ENCODE results near the gene MYO5A. TPM values are rescaled to one million over a fixed set of nuclear protein-coding genes. Genes with fewer than 3 reads are reported as not detected.

The MYO5A gene
- total RNA-seq, 2 experiments from 2014 or later = 31.8 to 42.0 TPM

DNA sequence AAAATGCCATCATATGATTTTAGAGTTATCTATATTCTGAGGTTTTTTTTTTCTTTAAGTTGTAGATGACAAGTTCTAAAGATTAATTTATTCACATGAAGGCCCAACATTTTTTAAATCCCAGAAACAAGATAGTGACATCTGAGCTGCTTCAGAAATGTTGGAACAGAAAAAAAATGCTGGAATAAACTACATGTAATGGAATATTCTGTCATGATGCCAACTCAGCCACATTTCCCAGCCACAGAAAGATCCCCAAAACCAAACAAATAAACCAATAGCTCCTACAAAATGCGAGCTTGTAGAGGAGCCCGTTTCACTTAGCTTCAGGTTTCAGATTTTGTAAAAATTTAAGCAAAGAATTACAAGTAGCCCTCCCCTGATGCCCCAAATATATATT, 122.1 kb downstream of the MYO5A start:
- Histone ChIP-seq H4K20me1 (ENCODE audit: insufficient read depth, low read length) (no peaks in the 10 kb centered on the region), H3K9me3 (ENCODE audit: low read length) (no peaks in the 10 kb centered on the region), H3K9me2 (ENCODE audit: insufficient read depth, low read length) (no peaks in the 10 kb centered on the region), H3K4me2 (ENCODE audit: low read length) (no peak overlapping the region), H3K4me3 (ENCODE audit: low read depth, low read length, poor library complexity, severe bottlenecking) (no peak overlapping the region), H3K79me2 (ENCODE audit: insufficient read depth, low read depth, low read length) (no peaks in the 10 kb centered on the region), H3K36me3 (ENCODE audit: insufficient read depth, low read length) (peaks cover 63% of the 10 kb centered on the region), H3K27ac (ENCODE audit: low read depth, low read length, poor library complexity, severe bottlenecking) (no peak overlapping the region), H2AFZ (ENCODE audit: low read length) (no peak overlapping the region), H3K4me1 (ENCODE audit: insufficient read depth, low read length, poor library complexity, severe bottlenecking) (no peaks in the 10 kb centered on the region)
- TF ChIP-seq, protein P1, sequence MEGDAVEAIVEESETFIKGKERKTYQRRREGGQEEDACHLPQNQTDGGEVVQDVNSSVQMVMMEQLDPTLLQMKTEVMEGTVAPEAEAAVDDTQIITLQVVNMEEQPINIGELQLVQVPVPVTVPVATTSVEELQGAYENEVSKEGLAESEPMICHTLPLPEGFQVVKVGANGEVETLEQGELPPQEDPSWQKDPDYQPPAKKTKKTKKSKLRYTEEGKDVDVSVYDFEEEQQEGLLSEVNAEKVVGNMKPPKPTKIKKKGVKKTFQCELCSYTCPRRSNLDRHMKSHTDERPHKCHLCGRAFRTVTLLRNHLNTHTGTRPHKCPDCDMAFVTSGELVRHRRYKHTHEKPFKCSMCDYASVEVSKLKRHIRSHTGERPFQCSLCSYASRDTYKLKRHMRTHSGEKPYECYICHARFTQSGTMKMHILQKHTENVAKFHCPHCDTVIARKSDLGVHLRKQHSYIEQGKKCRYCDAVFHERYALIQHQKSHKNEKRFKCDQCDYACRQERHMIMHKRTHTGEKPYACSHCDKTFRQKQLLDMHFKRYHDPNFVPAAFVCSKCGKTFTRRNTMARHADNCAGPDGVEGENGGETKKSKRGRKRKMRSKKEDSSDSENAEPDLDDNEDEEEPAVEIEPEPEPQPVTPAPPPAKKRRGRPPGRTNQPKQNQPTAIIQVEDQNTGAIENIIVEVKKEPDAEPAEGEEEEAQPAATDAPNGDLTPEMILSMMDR (conservative IDR thresholded peaks at IDR 0.05; ENCODE audit: low read length) = no peak
- TF ChIP-seq EZH2phosphoT487 (IDR thresholded peaks at IDR 0.05; ENCODE audit: borderline replicate concordance, low read depth, low read length) = no peak
- no peak for DNase-seq (ENCODE audit: low spot score)
- intact Hi-C loops (cut with micrococcal nuclease; ENCODE audit: unreplicated experiment) = loop anchor here (5.0 kb wide), 1 partner anchor 121 kb away; the partner anchor contains the start of gene MYO5A
- no TSS peak for BruUV-seq (replicated peaks)
- ChIA-PET CTCF (ENCODE audit: unreplicated experiment) (no interaction called here), POLR2A (interaction anchor here (0.8 to 1.2 kb wide), 3 partner anchors 9 to 318 kb away, joined by 4 read pairs; no protein-coding TSS in a partner anchor)

DNA sequence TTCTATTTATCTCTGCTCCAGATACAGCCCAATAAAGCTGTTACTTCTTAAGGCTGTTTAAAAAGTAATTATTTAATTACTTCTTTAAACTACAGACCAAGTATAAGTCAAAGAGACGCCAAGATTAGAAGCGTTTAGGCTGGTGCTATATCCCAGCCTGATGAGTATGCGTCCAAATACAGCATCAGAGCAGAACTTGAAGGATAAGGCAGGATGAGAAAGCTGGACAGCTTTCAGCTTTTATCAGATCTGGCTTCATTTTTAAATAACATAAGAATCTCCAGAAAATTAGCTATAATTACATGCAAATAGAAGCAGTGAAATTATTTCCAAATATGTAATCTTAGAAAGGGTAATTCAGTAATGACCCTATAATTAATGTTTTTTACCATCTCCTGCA, 122.8 kb downstream of the MYO5A start:
- Histone ChIP-seq H3K27ac (ENCODE audit: low read depth, low read length, poor library complexity, severe bottlenecking) (no peak overlapping the region), H3K9me3 (ENCODE audit: low read length) (no peaks in the 10 kb centered on the region), H4K20me1 (ENCODE audit: insufficient read depth, low read length) (no peaks in the 10 kb centered on the region), H3K79me2 (ENCODE audit: insufficient read depth, low read depth, low read length) (no peaks in the 10 kb centered on the region), H2AFZ (ENCODE audit: low read length) (no peak overlapping the region), H3K4me2 (ENCODE audit: low read length) (no peak overlapping the region), H3K4me1 (ENCODE audit: insufficient read depth, low read length, poor library complexity, severe bottlenecking) (no peaks in the 10 kb centered on the region), H3K9me2 (ENCODE audit: insufficient read depth, low read length) (no peaks in the 10 kb centered on the region), H3K4me3 (ENCODE audit: low read depth, low read length, poor library complexity, severe bottlenecking) (no peak overlapping the region), H3K36me3 (ENCODE audit: insufficient read depth, low read length) (peaks cover 61% of the 10 kb centered on the region)
- intact Hi-C loops (cut with micrococcal nuclease; ENCODE audit: unreplicated experiment) = loop anchor here (5.0 kb wide), 1 partner anchor 121 kb away; the partner anchor contains the start of gene MYO5A
- no peak for DNase-seq (ENCODE audit: low spot score)
- no TSS peak for BruUV-seq (replicated peaks)
- TF ChIP-seq EZH2phosphoT487 (IDR thresholded peaks at IDR 0.05; ENCODE audit: borderline replicate concordance, low read depth, low read length) = no peak
- TF ChIP-seq, protein P1 (conservative IDR thresholded peaks at IDR 0.05; ENCODE audit: low read length) = no peak
- POLR2A ChIA-PET = interaction anchor here (1.2 kb wide), 1 partner anchor 10 kb away, joined by 4 read pairs; no protein-coding TSS in a partner anchor
- CTCF ChIA-PET (ENCODE audit: unreplicated experiment) = no interaction called here

DNA sequence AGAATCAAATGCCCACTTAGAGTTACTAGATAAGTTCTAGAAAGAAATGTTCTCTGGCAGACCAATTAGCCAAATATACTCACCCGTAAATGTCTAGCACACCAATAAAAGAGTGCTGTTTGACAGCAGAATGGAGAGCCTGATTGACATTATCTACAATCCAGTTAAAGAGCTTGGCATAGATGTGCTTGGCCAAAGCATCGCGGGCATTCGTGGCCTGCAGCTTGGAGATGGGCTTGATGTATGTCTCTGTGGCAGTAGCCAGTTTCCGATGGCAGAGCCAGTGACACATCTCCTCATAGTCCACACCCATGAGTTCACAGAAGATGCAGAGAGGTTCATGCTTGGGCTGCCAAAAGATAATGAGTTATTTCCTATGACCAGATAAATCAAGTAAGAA, 131.6 kb downstream of the MYO5A start:
- no peak for DNase-seq (ENCODE audit: low spot score)
- no peaks in the 10 kb centered on the region for H4K20me1 ChIP-seq (ENCODE audit: insufficient read depth, low read length)
- H3K27ac ChIP-seq (ENCODE audit: low read depth, low read length, poor library complexity, severe bottlenecking) = no peak overlapping the region
- H3K4me2 ChIP-seq (ENCODE audit: low read length) = no peak overlapping the region
- H3K9me3 ChIP-seq (ENCODE audit: low read length) = no peaks in the 10 kb centered on the region
- POLR2A ChIA-PET = no interaction called here
- no peaks in the 10 kb centered on the region for H3K9me2 ChIP-seq (ENCODE audit: insufficient read depth, low read length)
- BruUV-seq (replicated peaks) = no TSS peak
- H3K79me2 ChIP-seq (ENCODE audit: insufficient read depth, low read depth, low read length) = no peaks in the 10 kb centered on the region
- intact Hi-C loops (cut with micrococcal nuclease; ENCODE audit: unreplicated experiment) = no loop called here
- TF ChIP-seq EZH2phosphoT487 (IDR thresholded peaks at IDR 0.05; ENCODE audit: borderline replicate concordance, low read depth, low read length) = no peak
- TF ChIP-seq, protein P1 (conservative IDR thresholded peaks at IDR 0.05; ENCODE audit: low read length) = no peak
- peaks cover 22% of the 10 kb centered on the region for H3K36me3 ChIP-seq (ENCODE audit: insufficient read depth, low read length)
- no peaks in the 10 kb centered on the region for H3K4me1 ChIP-seq (ENCODE audit: insufficient read depth, low read length, poor library complexity, severe bottlenecking)
- H3K4me3 ChIP-seq (ENCODE audit: low read depth, low read length, poor library complexity, severe bottlenecking) = no peak overlapping the region
- CTCF ChIA-PET (ENCODE audit: unreplicated experiment) = no interaction called here
- H2AFZ ChIP-seq (ENCODE audit: low read length) = no peak overlapping the region
